ENCODE measurements around the gene ACVR1B.
A peak's percentile ranks its signal among the peaks of the same experiment; 100 is the strongest.

Gene ACVR1B

GRCh38 chr12:52033446-52034140 lies 82.1 kb downstream of the ACVR1B start:
- no peak for TF ChIP-seq CTCF (IDR thresholded peaks at IDR 0.05; ENCODE audit: poor library complexity, severe bottlenecking)
- peak overlapping the region; percentile 28 for H3K4me3 ChIP-seq (ENCODE audit: severe bottlenecking)
- no peaks in the 10 kb centered on the region for H3K9me3 ChIP-seq (ENCODE audit: severe bottlenecking)
- ATAC-seq (ENCODE audit: low read depth) (no peak), DNase-seq (ENCODE audit: low spot score) (no peak)
- H3K4me1 ChIP-seq (ENCODE audit: insufficient read depth, poor library complexity, severe bottlenecking): peaks cover 6% of the 10 kb centered on the region
- no peak overlapping the region for H3K27ac ChIP-seq (ENCODE audit: poor library complexity, severe bottlenecking)
- no peaks in the 10 kb centered on the region for H3K27me3 ChIP-seq (ENCODE audit: insufficient read depth, poor library complexity, severe bottlenecking)
- no peaks in the 10 kb centered on the region for H3K36me3 ChIP-seq (ENCODE audit: low read depth)

GRCh38 chr12:52035190-52035589 lies 83.7 kb downstream of the ACVR1B start:
- Histone ChIP-seq H3K4me1 (ENCODE audit: insufficient read depth, poor library complexity, severe bottlenecking) (peaks cover 6% of the 10 kb centered on the region), H3K27me3 (ENCODE audit: insufficient read depth, poor library complexity, severe bottlenecking) (no peaks in the 10 kb centered on the region), H3K36me3 (ENCODE audit: low read depth) (no peaks in the 10 kb centered on the region), H3K27ac (ENCODE audit: poor library complexity, severe bottlenecking) (no peak overlapping the region), H3K9me3 (ENCODE audit: severe bottlenecking) (no peaks in the 10 kb centered on the region), H3K4me3 (ENCODE audit: severe bottlenecking) (no peak overlapping the region)
- ATAC-seq (ENCODE audit: low read depth): no peak
- DNase-seq (ENCODE audit: low spot score): no peak
- TF ChIP-seq CTCF (IDR thresholded peaks at IDR 0.05; ENCODE audit: poor library complexity, severe bottlenecking): no peak

GRCh38 chr12:52035926-52036325 lies 84.4 kb downstream of the ACVR1B start:
- Histone ChIP-seq H3K27ac (ENCODE audit: poor library complexity, severe bottlenecking) (no peak overlapping the region), H3K9me3 (ENCODE audit: severe bottlenecking) (no peaks in the 10 kb centered on the region), H3K36me3 (ENCODE audit: low read depth) (no peaks in the 10 kb centered on the region), H3K4me1 (ENCODE audit: insufficient read depth, poor library complexity, severe bottlenecking) (peaks cover 6% of the 10 kb centered on the region), H3K27me3 (ENCODE audit: insufficient read depth, poor library complexity, severe bottlenecking) (no peaks in the 10 kb centered on the region), H3K4me3 (ENCODE audit: severe bottlenecking) (no peak overlapping the region)
- no peak for TF ChIP-seq CTCF (IDR thresholded peaks at IDR 0.05; ENCODE audit: poor library complexity, severe bottlenecking)
- DNase-seq (ENCODE audit: low spot score): no peak
- ATAC-seq (ENCODE audit: low read depth): no peak

- peak; percentile 37 for ATAC-seq (ENCODE audit: low read depth)
- Histone ChIP-seq H3K27me3 (ENCODE audit: insufficient read depth, poor library complexity, severe bottlenecking) (no peaks in the 10 kb centered on the region), H3K4me3 (ENCODE audit: severe bottlenecking) (peak overlapping the region; percentile 50), H3K4me1 (ENCODE audit: insufficient read depth, poor library complexity, severe bottlenecking) (peaks cover 6% of the 10 kb centered on the region), H3K9me3 (ENCODE audit: severe bottlenecking) (no peaks in the 10 kb centered on the region), H3K36me3 (ENCODE audit: low read depth) (no peaks in the 10 kb centered on the region), H3K27ac (ENCODE audit: poor library complexity, severe bottlenecking) (no peak overlapping the region)
- no peak for TF ChIP-seq CTCF (IDR thresholded peaks at IDR 0.05; ENCODE audit: poor library complexity, severe bottlenecking)
- no peak for DNase-seq (ENCODE audit: low spot score)
These were observed 85.2 kb downstream of the ACVR1B start for GRCh38 chr12:52036587-52037171.

- Histone ChIP-seq H3K4me3 (ENCODE audit: severe bottlenecking) (peak overlapping the region; percentile 50), H3K9me3 (ENCODE audit: severe bottlenecking) (no peaks in the 10 kb centered on the region), H3K27me3 (ENCODE audit: insufficient read depth, poor library complexity, severe bottlenecking) (no peaks in the 10 kb centered on the region), H3K4me1 (ENCODE audit: insufficient read depth, poor library complexity, severe bottlenecking) (peaks cover 3% of the 10 kb centered on the region), H3K36me3 (ENCODE audit: low read depth) (no peaks in the 10 kb centered on the region), H3K27ac (ENCODE audit: poor library complexity, severe bottlenecking) (no peak overlapping the region)
- TF ChIP-seq CTCF (IDR thresholded peaks at IDR 0.05; ENCODE audit: poor library complexity, severe bottlenecking): no peak
- DNase-seq (ENCODE audit: low spot score) (no peak), ATAC-seq (ENCODE audit: low read depth) (no peak)
These were observed 85.9 kb downstream of the ACVR1B start for GRCh38 chr12:52037248-52037861.
